ENCODE data around the gene SPNS1.

SPNS1 gene

GRCh38 chr16:29029168-29029994, 54.8 kb downstream of the SPNS1 start:
- peak; percentile 95 for DNase-seq

GRCh38 chr16:29030086-29030840, 55.7 kb downstream of the SPNS1 start:
- DNase-seq, result no peak
